ENCODE data around the gene PDE9A. TPM values are rescaled to one million over a fixed set of nuclear protein-coding genes. Genes with fewer than 3 reads are reported as not detected.
A peak's percentile ranks its signal among the peaks of the same experiment; 100 is the strongest.

Gene PDE9A
- total RNA-seq, 4 donors from 2014 or later, result 0.59 to 15.0 (median 6.9) TPM

DNA sequence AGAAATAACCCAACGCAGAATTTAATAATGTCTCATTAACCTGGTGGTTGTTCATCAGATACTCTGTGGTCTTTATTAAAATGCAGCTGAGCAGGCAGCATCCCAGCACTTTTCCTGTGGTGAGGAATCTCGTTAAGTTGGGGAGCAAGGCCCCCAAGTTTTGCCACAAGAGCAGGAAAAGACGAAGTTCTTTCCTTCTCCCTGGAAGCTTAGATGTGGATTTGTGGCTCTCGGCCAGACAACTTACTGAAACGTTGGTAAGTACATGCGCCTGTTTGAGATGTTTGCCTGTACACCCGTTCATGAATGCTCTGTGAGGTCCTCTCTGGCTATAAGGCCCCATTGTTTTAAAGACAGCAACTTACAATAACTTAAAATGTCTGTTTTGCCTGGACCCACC, 34.3 kb upstream of the PDE9A start:
- H3K27ac ChIP-seq, result no peak overlapping the region
- H3K4me3 ChIP-seq, result no peak overlapping the region
- no peaks in the 10 kb centered on the region for H3K36me3 ChIP-seq
- H3K9me3 ChIP-seq, result no peaks in the 10 kb centered on the region
- no peak for DNase-seq
- H3K4me1 ChIP-seq, result no peaks in the 10 kb centered on the region
- no peaks in the 10 kb centered on the region for H3K27me3 ChIP-seq
- intact Hi-C loops (cut with DNase I; ENCODE audit: low total_unique reads), result no loop called here
- no peak for TF ChIP-seq POLR2A (IDR thresholded peaks at IDR 0.05)
- TF ChIP-seq CTCF (IDR thresholded peaks at IDR 0.05), result no peak

DNA sequence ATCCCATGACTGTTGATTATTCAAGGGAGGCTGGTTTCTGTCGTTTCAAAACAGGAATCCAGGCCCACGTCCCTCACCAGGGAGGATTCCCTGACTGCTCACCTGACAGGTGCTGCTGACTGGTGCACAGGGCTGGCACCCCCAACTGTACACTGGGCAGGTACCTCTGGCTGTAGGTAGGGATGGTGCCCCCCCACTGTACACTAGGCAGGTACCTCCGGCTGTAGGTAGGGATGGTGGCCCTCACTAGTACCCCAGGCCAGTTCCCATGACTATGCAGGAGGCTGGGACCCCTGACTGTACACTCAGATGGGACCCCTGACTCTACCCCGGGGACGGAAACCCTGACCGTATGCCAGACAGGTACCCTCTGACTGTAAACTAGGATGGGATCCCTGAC, 33.6 kb upstream of the PDE9A start:
- no peaks in the 10 kb centered on the region for H3K36me3 ChIP-seq
- H3K9me3 ChIP-seq, result no peaks in the 10 kb centered on the region
- H3K27ac ChIP-seq, result no peak overlapping the region
- no peak for TF ChIP-seq POLR2A (IDR thresholded peaks at IDR 0.05)
- TF ChIP-seq CTCF (IDR thresholded peaks at IDR 0.05), result no peak
- intact Hi-C loops (cut with DNase I; ENCODE audit: low total_unique reads), result no loop called here
- peak in 1 of 2 donors; percentile 9 for DNase-seq
- H3K4me1 ChIP-seq, result no peaks in the 10 kb centered on the region
- no peaks in the 10 kb centered on the region for H3K27me3 ChIP-seq
- no peak overlapping the region for H3K4me3 ChIP-seq

- H3K4me3 ChIP-seq, result no peak overlapping the region
- H3K36me3 ChIP-seq, result no peaks in the 10 kb centered on the region
- H3K9me3 ChIP-seq, result no peaks in the 10 kb centered on the region
- DNase-seq, result peak in 1 of 2 donors; percentile 16
- no peaks in the 10 kb centered on the region for H3K4me1 ChIP-seq
- no peaks in the 10 kb centered on the region for H3K27me3 ChIP-seq
- intact Hi-C loops (cut with DNase I; ENCODE audit: low total_unique reads), result no loop called here
- H3K27ac ChIP-seq, result peak overlapping the region; percentile 11 to 46
- no peak for TF ChIP-seq CTCF (IDR thresholded peaks at IDR 0.05)
- no peak for TF ChIP-seq POLR2A (IDR thresholded peaks at IDR 0.05)
Measured at GRCh38 chr21:42621166-42621818, 32.1 kb upstream of the PDE9A start.

- no peak for TF ChIP-seq CTCF (IDR thresholded peaks at IDR 0.05)
- no peak for TF ChIP-seq POLR2A (IDR thresholded peaks at IDR 0.05)
- Histone ChIP-seq H3K27ac (peak overlapping the region in 1 of 2 donors; percentile 46), H3K4me1 (no peaks in the 10 kb centered on the region), H3K4me3 (no peak overlapping the region), H3K27me3 (no peaks in the 10 kb centered on the region), H3K36me3 (no peaks in the 10 kb centered on the region), H3K9me3 (no peaks in the 10 kb centered on the region)
- intact Hi-C loops (cut with DNase I; ENCODE audit: low total_unique reads), result no loop called here
- DNase-seq, result peak; percentile 35 to 40
Measured at GRCh38 chr21:42621819-42622177, 31.6 kb upstream of the PDE9A start.

DNA sequence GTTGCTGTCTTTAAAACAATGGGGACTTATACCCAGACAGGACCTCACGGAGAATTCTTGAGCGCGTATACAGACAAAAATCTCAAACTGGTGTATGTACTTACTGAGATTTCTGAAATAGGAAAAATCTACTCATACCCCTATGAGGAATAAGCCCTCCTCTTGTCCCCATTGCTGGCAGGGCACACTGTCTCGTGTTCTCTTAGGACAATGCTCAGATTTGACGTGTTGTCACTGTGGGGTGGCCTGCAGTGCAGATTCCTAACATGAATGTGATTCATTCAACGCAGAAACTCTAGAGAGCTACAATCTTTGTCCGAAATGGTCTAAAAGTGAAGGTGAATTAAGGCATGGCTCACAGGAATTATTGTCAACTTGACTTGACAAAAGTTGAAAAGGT, 31.1 kb upstream of the PDE9A start:
- peak in 1 of 2 donors; percentile 3 for DNase-seq
- H3K27me3 ChIP-seq, result no peaks in the 10 kb centered on the region
- H3K36me3 ChIP-seq, result no peaks in the 10 kb centered on the region
- peak overlapping the region in 1 of 2 donors; percentile 46 for H3K27ac ChIP-seq
- H3K4me1 ChIP-seq, result no peaks in the 10 kb centered on the region
- H3K9me3 ChIP-seq, result no peaks in the 10 kb centered on the region
- TF ChIP-seq CTCF (IDR thresholded peaks at IDR 0.05), result no peak
- TF ChIP-seq POLR2A (IDR thresholded peaks at IDR 0.05), result no peak
- H3K4me3 ChIP-seq, result no peak overlapping the region
- intact Hi-C loops (cut with DNase I; ENCODE audit: low total_unique reads), result no loop called here
